Colon (tissue), 2 donors: ENCODE data around the gene ITIH5.
"Not testable (repeated sequence)": the region's sequence is repeated elsewhere in the genome, so short reads cannot be mapped to it uniquely, and the experiment has no call there.

Source experiments
- FAIRE-seq: peaks from 2 replicates; lab custom pipeline; 2012; peaks lifted over from hg19 to GRCh38; lab: Jason Lieb, UNC
- donor health status: control.
- donor health status: control.

ITIH5 gene

DNA sequence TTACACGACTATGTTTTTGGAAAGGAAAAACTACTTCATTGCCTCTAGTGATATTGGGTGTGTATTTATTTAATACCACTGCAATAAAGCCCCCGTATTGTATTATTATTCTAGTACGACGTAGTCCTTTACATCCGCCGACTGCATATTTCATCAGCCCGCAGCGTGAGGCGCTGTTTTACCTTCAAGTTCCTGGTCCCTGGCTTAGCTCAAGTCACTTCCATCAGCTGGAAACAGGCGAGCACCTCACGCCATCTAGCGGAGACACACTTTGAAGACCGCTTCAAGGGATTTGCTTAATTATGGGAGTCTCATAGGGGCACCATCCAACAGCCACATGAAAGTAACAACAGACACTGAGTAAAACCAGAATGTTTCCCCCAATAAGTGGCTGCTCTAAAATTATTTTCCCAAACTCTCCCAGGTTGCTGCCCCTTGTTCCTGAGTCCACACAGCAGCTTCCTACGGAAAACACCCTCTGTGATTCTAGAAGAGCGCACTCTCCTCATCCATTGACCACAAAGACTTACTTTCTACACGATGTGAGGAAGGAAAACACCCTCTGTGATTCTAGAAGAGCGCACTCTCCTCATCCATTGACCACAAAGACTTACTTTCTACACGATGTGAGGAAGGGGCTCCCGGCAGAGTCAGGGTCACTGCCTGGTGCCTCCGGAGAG, 20.6 kb upstream of the ITIH5 start:
- FAIRE-seq: no peak

DNA sequence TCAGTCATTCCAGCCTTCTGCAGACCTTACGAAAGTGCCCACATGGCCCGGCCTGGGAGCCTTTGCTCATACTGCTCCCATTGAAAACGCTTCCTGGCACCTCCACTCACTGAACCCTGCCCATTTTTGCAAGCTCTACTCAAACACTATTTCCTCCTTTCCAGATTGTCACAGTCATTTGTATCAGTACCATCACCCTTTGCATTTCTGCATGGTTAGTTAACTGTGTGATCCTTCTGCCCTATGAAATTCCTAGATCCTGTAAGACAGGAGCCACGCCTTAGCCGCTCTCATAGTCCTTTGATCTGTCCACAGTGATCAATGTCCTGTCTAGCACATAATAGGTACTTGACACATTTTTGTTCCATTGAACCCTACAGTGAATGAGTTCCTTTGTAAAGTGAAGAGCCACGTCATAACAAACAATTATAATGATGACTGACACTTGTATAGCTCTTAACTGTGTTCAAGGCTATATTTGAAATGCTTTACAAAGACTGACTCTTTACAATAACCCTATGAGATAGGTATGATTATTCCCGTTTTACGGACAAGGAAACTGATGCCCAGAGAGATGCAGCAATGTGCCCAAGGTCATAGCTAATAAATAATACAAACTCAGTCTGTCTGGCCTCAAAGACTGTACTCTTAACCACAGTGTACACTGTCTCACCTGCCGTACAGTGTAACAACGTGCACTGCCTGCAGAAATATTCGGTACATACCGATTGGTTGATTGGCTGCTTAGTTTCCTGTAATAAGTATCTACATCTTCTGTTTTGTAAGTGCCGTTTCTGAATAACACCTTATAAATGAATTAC, 19.8 kb upstream of the ITIH5 start:
- FAIRE-seq: no peak

DNA sequence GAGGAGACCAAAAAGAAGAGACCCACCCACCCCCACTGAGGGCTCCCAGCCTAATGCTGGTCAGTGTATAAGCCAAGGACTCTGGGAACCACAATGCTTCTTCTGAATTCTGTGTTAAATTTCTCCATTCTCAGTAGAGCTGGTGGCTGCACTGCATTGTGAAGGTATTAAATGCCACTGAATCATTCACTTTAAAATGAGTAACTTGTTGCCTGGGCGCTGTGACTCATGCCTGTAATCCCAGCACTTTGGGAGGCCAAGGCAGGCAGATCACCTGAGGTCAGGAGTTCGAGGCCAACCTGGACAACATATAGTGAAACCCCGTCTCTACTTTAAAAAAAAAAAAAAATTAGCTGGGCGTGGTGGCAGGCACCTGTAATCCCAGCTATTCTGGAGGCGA, 13.3 kb upstream of the ITIH5 start:
- FAIRE-seq: not testable (repeated sequence)

DNA sequence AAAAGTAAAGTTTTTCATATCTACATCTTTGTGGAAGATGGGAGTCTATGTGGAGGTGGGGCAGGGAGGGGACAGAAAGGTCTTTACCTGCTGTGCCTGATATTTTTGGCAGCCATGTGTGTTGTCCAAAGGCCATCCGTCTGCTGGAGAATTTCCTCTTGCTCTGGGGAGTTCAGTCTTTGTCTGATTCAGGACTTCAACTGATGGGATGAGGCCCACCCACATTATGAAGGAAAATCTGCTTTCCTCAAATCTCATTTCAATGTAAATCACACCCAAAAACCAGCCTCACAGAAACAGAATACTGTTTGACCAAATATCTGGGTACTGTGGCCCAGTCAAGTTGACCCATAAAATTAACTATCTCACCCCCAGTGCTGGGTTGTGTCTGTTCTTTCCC, 12.5 kb upstream of the ITIH5 start:
- FAIRE-seq: no peak

DNA sequence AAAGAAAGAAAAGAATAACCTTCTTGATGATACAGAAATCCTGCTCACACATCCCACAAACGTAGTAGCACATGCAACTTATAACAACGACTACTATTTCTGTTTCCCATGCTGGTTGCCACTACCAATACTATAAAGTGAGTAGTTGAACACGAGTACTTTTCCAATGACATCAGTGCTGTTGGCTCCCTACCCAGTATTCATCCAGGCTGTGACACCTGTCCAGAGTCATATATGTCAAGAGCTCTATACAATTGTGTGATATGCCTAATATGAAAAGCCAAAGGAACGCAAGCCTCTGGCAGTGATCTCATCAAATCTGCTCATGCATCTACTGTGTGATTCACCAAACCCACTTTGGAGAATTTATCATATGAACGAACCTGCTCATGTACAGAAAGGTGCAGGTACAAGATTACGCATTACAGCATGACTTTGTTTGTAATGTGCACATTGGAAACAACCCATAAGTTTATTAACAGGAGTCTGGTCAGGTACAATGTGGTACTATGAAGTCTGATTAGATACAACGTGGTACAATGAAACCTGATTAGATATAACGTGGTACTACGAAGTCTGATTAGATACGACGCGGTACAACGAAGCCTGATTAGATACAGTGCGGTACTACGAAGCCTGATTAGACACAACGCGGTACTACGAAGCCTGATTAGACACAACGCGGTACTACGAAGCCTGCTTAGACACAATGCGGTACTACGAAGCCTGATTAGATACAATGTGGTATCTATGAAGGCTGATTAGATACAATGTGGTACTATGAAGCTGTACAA, 5.8 kb upstream of the ITIH5 start:
- no peak for FAIRE-seq

DNA sequence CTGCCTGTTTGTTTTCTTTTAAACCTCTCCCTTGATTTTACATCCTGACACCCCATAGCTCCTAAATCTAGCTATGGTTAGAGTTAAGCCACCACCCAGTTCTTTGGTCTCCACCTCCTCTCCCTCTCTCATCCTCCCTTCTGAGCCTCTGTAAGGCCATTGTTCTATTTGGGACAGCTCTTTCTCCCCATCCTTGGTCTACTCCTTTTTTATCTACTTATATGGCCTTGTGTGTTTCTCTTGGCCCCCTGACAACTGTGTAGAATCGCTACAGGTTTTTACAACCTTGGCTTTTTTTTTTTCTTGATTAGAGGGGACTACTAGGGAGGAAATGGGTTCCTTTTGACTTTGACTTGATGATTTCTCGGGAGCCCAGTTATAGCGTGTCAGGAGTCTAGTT, 3.4 kb upstream of the ITIH5 start:
- FAIRE-seq: no peak

DNA sequence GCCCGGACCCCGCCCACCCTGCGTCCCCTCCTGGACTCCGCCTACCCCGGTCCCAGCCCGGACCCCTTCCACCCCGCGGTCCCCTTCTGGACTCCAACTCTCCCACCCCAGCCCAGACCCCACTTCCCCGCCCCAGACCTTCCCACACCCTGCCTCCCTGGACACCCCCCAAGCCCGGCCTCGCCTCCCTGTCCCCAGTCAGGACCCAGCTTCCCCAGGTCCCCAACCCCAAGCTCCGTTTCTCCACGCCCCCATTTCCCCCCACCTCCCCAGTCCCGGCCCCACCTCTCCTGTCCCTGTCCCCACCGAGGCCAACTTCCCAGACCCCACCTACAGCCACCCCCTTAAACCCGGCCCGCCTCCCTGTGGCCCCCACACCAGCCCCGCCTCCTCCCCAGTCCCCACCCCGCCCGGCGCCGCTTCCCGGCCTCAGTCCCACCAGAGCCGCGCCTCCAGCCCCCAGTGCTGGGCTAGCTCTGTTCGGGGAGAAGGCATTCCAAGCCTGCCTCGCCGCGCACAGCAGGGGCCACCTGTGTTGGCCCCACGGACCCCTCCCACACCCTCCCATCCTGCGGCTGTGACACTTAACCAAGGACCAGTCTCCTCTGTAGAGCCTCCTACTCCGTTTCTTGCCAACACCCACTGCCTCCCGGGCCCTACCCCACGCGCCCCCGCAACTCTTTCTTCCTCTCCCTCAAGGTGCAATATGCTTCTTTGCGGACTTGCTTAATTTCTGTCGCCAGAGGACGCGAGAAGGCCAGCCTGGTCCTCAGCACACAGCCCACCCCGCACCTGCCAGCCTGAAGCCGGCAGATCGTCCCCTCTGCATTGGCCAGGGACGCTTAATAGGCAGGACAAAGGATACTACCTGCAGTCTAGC, 736 bp upstream of the ITIH5 start:
- no peak for FAIRE-seq

DNA sequence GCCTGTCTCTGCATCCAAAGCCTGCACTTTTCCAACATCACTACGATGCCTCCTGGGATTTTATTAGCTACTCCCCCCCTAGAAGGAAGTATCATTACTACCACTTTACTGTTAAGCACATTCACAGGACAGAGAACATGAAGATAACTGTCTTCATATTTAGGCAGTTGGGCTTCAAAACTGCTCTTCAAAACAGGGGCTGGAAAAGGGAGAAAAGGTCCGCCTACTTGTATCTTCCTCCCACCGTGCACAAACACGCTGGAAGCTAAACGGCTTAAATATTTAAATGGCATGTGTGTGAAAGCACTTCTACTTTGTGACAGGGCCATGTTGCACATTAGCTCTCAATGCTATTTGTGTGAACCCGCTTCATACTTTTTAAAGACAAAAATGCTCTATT, 999 bp downstream of the ITIH5 start:
- no peak for FAIRE-seq

DNA sequence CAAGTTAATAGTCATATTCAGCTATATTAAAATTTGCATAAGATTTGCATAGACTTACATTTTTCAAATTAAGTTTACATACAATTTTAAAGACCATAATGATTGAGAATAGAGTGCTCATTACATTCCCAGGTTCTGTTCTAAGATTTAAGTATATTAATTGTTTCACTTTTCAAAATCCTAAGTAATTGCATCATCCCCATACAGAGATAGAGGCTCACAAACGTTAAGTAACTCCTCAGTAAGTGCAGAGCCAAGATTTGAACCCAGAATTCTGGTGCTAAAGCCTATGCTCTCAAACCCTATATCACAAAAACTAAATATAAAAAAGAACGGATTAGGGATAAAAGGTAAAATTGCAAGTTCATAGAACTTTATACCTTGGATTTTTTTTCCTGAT, 2.1 kb downstream of the ITIH5 start:
- FAIRE-seq: no peak

DNA sequence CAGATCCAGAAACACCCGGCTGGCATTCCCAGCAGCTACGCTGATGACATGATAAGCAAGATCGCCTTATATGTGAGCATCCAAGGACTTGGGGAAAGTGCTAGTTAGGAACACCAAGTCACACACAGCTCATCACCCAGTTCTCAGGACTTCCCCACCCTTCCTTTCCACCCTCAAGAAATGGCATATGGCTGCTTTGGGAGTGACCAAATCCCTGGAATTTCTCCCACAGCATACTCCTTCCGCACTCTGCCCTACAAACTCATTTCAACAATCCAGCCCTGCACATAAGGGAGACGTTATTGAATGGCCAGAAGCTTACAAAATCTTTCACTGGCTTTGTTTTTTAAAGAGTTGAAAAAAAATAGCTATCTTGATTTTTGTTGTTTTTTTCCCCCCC, 4.2 kb downstream of the ITIH5 start:
- no peak for FAIRE-seq

DNA sequence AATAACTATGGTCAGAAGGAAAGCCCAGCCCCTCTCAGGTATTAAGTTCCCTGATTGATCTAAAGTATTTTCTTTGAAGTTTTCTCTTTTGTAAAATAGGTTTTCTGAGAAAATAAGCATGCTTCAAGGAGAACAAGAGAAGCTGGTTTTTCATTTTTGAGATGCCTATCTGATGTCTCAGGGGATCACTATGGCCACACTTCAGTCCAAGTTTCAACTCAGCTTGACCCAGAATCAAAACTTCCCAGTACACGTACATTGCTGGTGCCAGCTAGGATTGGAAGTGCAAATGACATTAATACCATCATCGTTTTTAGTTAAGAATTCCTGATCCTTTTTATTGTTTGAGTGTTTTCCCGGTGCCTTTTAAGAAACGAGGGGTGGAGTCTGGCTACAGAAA, 7.2 kb downstream of the ITIH5 start:
- FAIRE-seq: no peak

DNA sequence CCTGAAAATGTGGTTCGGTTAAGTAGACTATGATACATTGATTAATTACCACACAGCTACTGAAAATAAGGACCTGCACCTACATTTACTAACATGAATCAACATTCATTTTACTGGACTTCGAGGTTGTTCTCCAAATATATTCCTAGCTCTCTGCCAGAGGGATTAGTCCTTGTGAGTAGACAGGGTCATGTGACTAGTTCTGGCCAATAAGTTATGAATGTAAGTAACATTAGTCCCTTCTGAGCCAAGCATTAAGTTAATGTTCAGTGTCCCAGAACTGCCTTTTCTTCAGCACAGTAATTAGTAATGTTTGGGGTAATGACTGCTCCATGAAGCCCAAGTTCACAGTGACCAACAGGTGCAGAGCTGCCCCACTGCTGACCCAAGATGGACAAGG, 9.2 kb downstream of the ITIH5 start:
- no peak for FAIRE-seq

DNA sequence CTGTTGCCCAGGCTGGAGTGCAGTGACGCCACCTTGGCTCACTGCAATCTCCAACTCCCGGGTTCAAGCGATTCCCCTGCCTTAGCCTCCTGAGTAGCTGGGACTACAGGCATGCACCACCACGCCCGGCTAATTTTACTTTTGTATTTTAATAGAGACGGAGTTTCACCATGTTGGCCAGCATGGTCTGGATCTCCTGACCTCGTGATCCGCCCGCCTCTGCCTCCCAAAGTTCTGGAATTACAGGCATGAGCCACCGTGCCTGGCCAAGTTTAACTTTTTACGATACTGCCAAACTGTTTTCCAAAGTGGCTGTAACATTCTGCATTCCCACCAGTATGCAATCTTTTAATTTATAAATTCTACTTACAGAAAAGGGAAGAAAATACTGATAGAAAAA, 9.7 kb downstream of the ITIH5 start:
- FAIRE-seq: not testable (repeated sequence)

DNA sequence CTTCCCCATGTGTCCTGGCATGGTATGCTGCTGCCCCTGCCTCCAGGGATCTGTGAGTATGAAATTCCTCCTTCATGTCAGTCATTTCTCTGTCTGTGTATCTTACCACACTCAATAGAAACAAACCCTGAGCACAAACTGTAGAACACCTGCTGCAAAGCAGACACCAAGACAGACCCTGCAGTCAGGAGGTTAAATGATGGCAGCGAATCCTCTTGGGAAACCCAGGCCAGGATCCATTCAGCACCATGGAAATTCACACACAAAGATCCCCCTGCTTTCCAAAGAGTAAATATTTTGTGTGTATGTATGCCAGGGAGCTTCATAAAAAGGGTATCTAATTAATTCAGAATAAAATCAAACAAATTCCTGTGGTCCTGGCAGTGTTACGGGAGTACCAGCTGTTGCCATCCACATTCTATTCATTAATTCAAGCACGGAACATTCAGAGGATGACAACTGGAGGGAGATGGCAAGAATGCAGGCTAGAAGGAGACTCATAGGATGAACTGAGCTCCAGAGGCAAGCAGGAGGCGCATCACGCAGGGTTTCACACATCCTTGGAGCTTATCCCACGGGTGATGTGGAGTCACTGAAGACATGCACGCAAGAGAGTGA, 14.8 kb downstream of the ITIH5 start:
- FAIRE-seq: no peak

DNA sequence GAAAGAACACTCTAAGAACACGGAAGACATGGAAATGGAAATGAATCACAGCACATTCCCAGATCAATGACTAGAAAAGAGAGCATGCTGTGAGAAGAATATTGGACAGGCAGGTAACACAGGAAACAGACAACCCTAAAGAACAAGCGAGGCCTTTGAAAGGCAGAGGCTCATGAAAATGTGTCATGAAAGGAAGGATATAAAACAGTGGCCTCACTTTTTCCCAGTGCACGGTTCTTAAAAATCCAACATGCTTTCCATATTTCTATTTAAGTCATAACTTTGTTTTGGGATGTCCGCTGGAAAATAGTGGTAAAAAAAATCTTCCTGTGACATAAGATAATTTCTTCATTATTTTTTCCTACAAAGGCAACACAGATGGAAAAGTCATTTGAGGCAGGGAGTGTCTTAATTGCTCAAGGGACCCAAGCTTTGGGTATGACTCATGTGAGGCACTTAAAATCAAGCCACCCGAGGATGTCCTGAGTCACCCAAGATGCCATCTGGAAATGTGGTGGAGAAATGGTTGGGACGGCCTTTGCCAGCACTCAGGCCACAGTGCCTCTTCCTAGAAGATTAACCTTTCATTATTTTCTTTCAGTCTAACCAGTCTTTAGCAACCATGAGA, 17.0 kb downstream of the ITIH5 start:
- FAIRE-seq: no peak

DNA sequence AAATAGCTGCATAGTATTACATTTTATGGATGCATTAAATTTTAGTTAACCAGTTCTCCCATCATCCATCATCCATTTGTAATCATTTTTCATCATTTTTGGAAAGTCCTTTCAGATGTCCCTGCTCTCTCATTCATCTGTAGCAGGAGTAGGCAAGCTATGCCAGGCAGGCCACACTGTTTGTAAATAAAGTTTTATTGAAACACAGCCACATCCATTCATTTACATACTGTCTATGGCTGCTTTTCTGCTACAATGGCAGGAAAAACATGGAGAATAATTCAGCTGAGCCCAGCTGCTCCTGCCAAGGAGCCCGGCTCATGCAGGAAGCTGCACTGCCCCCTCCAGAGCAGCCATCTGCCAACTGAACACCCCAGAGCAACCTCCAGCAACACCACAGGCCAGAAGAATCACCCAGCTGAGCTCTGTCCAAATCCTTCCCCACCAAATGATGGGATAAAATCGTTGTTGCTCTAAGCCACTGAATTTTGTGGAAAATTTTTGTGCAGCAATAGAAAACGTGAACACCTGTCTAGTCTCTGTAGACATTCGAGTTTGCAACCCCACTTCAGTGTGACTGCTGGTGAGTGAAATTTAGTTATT, 19.6 kb downstream of the ITIH5 start:
- FAIRE-seq: no peak

DNA sequence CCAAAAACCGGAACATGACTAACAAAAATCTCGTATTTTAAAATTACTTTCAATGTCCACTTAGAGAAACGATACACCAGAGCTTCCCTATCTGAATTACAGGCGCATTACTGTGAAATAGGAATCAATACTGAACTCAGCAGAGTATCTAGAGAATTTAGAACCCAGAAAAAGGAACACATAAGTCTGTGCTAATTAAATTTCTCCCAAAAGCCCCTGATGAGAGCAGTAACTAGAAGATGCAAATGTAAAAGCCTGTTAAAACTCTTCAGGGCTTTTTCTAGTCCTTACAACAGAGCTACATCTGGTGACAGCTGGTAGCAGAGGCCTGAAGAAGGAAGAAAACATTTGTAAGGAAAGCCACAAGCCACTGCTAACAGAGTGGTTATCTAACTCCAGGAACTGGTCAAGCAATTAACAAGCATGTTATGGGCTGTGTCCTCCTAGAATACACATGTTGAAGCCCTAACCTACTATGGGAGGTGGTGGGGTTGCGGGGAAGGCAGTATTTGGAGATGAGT, 24.2 kb downstream of the ITIH5 start:
- no peak for FAIRE-seq

DNA sequence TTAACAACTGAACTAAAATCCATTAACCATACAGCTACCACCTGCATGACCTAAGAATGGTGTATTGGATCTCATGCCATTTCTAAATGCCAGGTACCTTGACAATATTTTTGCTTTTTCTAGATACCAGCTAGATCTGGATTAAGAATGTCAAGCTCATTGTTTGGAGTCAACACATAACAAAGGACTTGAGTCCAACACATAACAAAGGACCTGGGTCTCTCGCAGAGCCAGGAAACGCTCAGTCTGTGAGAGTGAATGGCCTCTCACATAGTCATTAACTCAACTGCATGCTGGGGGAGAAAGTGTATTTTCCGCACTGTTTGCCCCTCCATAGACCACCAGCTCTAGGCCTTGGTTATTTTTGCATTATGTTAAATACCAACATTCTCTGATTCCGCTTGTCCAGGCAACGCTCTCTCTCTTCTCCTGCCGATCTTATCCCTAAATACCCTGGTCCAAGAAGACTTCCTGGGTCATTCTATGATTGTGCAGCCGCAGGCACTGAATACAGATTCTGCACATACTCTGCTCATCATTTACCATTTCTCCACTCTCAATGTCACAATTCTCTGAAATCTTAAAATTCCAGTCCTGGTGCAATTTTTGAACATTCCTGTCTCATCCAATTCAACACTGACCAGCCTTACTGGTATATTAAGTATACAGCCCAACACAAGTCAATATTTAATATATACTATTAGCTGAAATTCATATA, 31.2 kb downstream of the ITIH5 start:
- FAIRE-seq: no peak

DNA sequence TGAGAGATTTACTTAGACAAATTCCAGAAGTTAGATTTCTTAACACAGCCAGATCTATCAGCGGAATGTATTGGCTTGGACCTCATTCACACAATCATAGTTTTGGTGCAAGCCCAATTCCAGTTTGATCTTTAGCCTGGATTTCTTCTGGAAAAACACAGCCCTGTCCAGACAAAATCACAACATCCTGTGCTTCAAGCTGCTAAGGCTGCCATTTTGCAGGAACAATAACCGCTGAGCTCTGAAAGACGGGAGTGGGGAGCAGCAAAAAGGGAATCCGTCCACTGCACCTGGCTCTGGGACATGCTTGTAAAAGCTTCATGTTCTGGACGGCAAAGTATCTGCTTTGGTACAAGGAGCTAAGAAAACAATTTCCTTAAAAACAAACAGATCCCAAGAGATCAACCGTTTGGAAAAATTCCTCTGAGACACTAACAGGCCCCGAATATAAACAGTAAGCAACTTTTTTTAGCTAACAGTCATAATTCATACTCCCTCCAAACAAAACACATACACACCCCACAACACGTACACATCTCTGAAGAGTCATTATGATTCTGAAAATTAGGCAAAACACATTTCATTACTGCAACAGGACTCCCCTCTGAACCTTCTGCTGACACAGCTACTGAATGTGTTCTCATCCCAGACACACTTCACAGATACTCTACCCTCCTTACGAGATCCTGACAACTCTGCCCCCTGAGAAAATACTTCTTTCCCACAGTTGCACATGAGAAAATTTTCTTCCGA, 32.4 kb downstream of the ITIH5 start:
- FAIRE-seq: no peak
